Activated CD8-positive, alpha-beta memory T cell treated with anti-CD3 and anti-CD28 coated beads for 24 hours (primary cell): Measurements from ENCODE around the gene COL5A1.
"Not testable (repeated sequence)": the region's sequence is repeated elsewhere in the genome, so short reads cannot be mapped to it uniquely, and the experiment has no call there.

Source experiments
- DNase-seq: peaks from one replicate; pipeline ENCODE4 v3.0.0-alpha.2; 2020

Gene COL5A1

GRCh38 chr9:134641990-134642384 lies 384 bp downstream of the COL5A1 start:
- DNase-seq: no peak

GRCh38 chr9:134642385-134643181 lies 980 bp downstream of the COL5A1 start:
- DNase-seq: no peak

- no peak for DNase-seq
Observed at GRCh38 chr9:134643222-134643671, 1.6 kb downstream of the COL5A1 start.

- not testable (repeated sequence) for DNase-seq
Observed at GRCh38 chr9:134644401-134644724, 2.8 kb downstream of the COL5A1 start.

GRCh38 chr9:134644725-134645606 lies 3.4 kb downstream of the COL5A1 start:
- no peak for DNase-seq

- no peak for DNase-seq
Observed at GRCh38 chr9:134645607-134646365, 4.2 kb downstream of the COL5A1 start.

GRCh38 chr9:134647359-134648080 lies 5.9 kb downstream of the COL5A1 start:
- no peak for DNase-seq

- no peak for DNase-seq
Observed at GRCh38 chr9:134648701-134649530, 7.3 kb downstream of the COL5A1 start.

GRCh38 chr9:134650431-134651190 lies 9.0 kb downstream of the COL5A1 start:
- no peak for DNase-seq

- DNase-seq: no peak
Observed at GRCh38 chr9:134651226-134651905, 9.8 kb downstream of the COL5A1 start.

- DNase-seq: no peak
Observed at GRCh38 chr9:134652291-134653225, 11.0 kb downstream of the COL5A1 start.

GRCh38 chr9:134653259-134654009 lies 11.8 kb downstream of the COL5A1 start:
- no peak for DNase-seq

GRCh38 chr9:134655101-134655500 lies 13.5 kb downstream of the COL5A1 start:
- DNase-seq: no peak

GRCh38 chr9:134655586-134656333 lies 14.2 kb downstream of the COL5A1 start:
- DNase-seq: no peak

- no peak for DNase-seq
Observed at GRCh38 chr9:134656334-134657006, 14.9 kb downstream of the COL5A1 start.

GRCh38 chr9:134657666-134658377 lies 16.2 kb downstream of the COL5A1 start:
- no peak for DNase-seq
